HepG2 (cell line): ENCODE data around the gene FOXR1. TPM values are rescaled to one million over a fixed set of nuclear protein-coding genes. Genes with fewer than 3 reads are reported as not detected.
A peak's percentile ranks its signal among the peaks of the same experiment; 100 is the strongest.

Experiments
- ELF3 ChIP-seq: IDR thresholded peaks from 2 replicates; pipeline ENCODE4 v1.6.1; 2016; ENCODE audit warnings: missing genetic modification reagents, missing compliant biosample characterization
- FIP1L1 ChIP-seq: fragments of 200-400 bp; formaldehyde crosslinking; IDR thresholded peaks from 2 replicates; pipeline ENCODE4 v1.6.1; 2018; ENCODE audit warnings: low read depth, mild to moderate bottlenecking, low read length, moderate library complexity, borderline replicate concordance; ENCODE audit not compliant: insufficient read depth
- HMGXB4 ChIP-seq, 2 experiments: sonication (generic) in 1 of 2; formaldehyde crosslinking in 1 of 2; IDR thresholded peaks; 2 replicates each; pipeline versions ENCODE4 v1.4.0 to v1.6.1; 2018 to 2020; ENCODE audit warnings: missing genetic modification reagents in 2 of 2, borderline replicate concordance in 1 of 2, low read depth in 1 of 2, mild to moderate bottlenecking in 1 of 2, missing biosample characterization in 1 of 2
- IRF1 ChIP-seq: sonication (generic); formaldehyde crosslinking; IDR thresholded peaks from 2 replicates; pipeline ENCODE4 v1.4.0; 2020; ENCODE audit warnings: low read depth, mild to moderate bottlenecking, missing genetic modification reagents
- KDM4B ChIP-seq: sonication (generic); formaldehyde crosslinking; IDR thresholded peaks from 2 replicates; pipeline ENCODE4 v1.4.0; 2020; ENCODE audit warnings: missing genetic modification reagents
- MED1 ChIP-seq: sonication (generic); formaldehyde crosslinking; IDR thresholded peaks from 2 replicates; pipeline ENCODE4 v1.4.0; 2020; ENCODE audit warnings: missing genetic modification reagents
- NCOA2 ChIP-seq: sonication (generic); formaldehyde crosslinking; IDR thresholded peaks from 2 replicates; pipeline ENCODE4 v1.8.0; 2022; ENCODE audit warnings: inconsistent platforms
- NFE2L2 ChIP-seq: fragments of 150-350 bp; IDR thresholded peaks from 2 replicates; pipeline ENCODE4 v1.6.1; 2014; ENCODE audit warnings: low read length
- NFIB ChIP-seq: sonication (generic); formaldehyde crosslinking; IDR thresholded peaks from 2 replicates; pipeline ENCODE4 v1.9.0; 2021; ENCODE audit warnings: missing genetic modification reagents, mild to moderate bottlenecking, borderline replicate concordance
- PBX3 ChIP-seq: sonication (generic); formaldehyde crosslinking; IDR thresholded peaks from 2 replicates; pipeline ENCODE4 v1.8.1; 2023; ENCODE audit warnings: missing genetic modification reagents, inconsistent platforms, borderline replicate concordance
- PRDM4 ChIP-seq: sonication (generic); formaldehyde crosslinking; IDR thresholded peaks from 2 replicates; pipeline ENCODE4 v1.9.0; 2021; ENCODE audit warnings: missing genetic modification reagents, borderline replicate concordance
- SSRP1 ChIP-seq: IDR thresholded peaks from 2 replicates; pipeline ENCODE4 v1.6.1; 2016; ENCODE audit warnings: control low read depth
- TARDBP ChIP-seq: sonication (generic); formaldehyde crosslinking; IDR thresholded peaks from 2 replicates; pipeline ENCODE4 v1.8.0; 2022; ENCODE audit warnings: mild to moderate bottlenecking, missing genetic modification reagents
- YEATS4 ChIP-seq: sonication (generic); formaldehyde crosslinking; IDR thresholded peaks from 2 replicates; pipeline ENCODE4 v1.4.0; 2020; ENCODE audit warnings: missing genetic modification reagents, borderline replicate concordance
- ZNF251 ChIP-seq: sonication (generic); formaldehyde crosslinking; IDR thresholded peaks from 2 replicates; pipeline ENCODE4 v1.9.0; 2021; ENCODE audit warnings: mild to moderate bottlenecking, missing genetic modification reagents
- ZNF670 ChIP-seq: sonication (generic); formaldehyde crosslinking; IDR thresholded peaks from 2 replicates; pipeline ENCODE4 v1.8.0; 2022; ENCODE audit warnings: mild to moderate bottlenecking, missing genetic modification reagents, borderline replicate concordance
- ZNF724P ChIP-seq: sonication (generic); formaldehyde crosslinking; IDR thresholded peaks from 2 replicates; pipeline ENCODE4 v1.8.0; 2022; ENCODE audit warnings: missing genetic modification reagents, borderline replicate concordance
- ZNF776 ChIP-seq: sonication (generic); formaldehyde crosslinking; IDR thresholded peaks from 2 replicates; pipeline ENCODE4 v1.4.0; 2020; ENCODE audit warnings: mild to moderate bottlenecking, missing genetic modification reagents
- polyA plus RNA-seq, 8 experiments: library from polyadenylated mRNA; depleted of rRNA in 3 of 8; stranded (reverse) in 7 of 8; unstranded in 1 of 8; fragments of >200 nt; fragmentation: Illumina TruSeq in 4 of 8; extraction: Trizol in 4 of 8; gene quantifications; 2 replicates each; pipeline versions ENCODE4 v1.2.1 to v1.2.3, GENCODE V29; 2011 to 2016; ENCODE audit warnings: low read depth in 4 of 8, missing spikeins in 1 of 8, mixed read lengths in 1 of 8; ENCODE audit not compliant: insufficient read depth in 1 of 8
- total RNA-seq, 5 experiments: library from RNA; depleted of rRNA; stranded (reverse); fragments of >200 nt; fragmentation: Illumina TruSeq; extraction: Trizol; gene quantifications; 2 replicates each; pipeline ENCODE4 v1.2.3, GENCODE V29; 2016; ENCODE audit warnings: low read depth in 1 of 5
- TF ChIP-seq, protein P1 (sequence below): IDR thresholded peaks from 2 replicates; pipeline ENCODE4 v1.6.1; 2016; ENCODE audit warnings: missing compliant biosample characterization, missing genetic modification reagents, borderline replicate concordance
- TF ChIP-seq, protein P2 (sequence below): IDR thresholded peaks from 2 replicates; pipeline ENCODE4 v1.6.1; 2016; ENCODE audit warnings: missing compliant biosample characterization, missing genetic modification reagents, borderline replicate concordance

FOXR1 gene
- total and polyA plus RNA-seq, 2 of the 13 experiments (the other 11 are each of a cell fraction or from before 2014, with no cell fraction given), result not detected

GRCh38 chr11:119029340-119030028, 57.9 kb downstream of the FOXR1 start (continued):
- TF ChIP-seq ZNF251, result no peak
- peak; percentile 50; the same call in 1 of the 2 replicates for TF ChIP-seq NCOA2 (CRISPR knock-in tag)
- TF ChIP-seq ZNF724P (CRISPR knock-in tag), result no peak
- TF ChIP-seq NFE2L2, result no peak
- peak; percentile 66; the same call in 1 of the 2 replicates for TF ChIP-seq TARDBP (CRISPR knock-in tag)
- no peak for TF ChIP-seq SSRP1 (CRISPR knock-in tag)
- TF ChIP-seq YEATS4 (CRISPR knock-in tag), result no peak
- TF ChIP-seq IRF1 (CRISPR knock-in tag), result no peak
- no peak for TF ChIP-seq ZNF776 (CRISPR knock-in tag)
- no peak for TF ChIP-seq ZNF670 (CRISPR knock-in tag)
- TF ChIP-seq KDM4B (CRISPR knock-in tag), result no peak
- TF ChIP-seq MED1, result peak; percentile 49; the same call in 1 of the 2 replicates
- TF ChIP-seq, protein P1, sequence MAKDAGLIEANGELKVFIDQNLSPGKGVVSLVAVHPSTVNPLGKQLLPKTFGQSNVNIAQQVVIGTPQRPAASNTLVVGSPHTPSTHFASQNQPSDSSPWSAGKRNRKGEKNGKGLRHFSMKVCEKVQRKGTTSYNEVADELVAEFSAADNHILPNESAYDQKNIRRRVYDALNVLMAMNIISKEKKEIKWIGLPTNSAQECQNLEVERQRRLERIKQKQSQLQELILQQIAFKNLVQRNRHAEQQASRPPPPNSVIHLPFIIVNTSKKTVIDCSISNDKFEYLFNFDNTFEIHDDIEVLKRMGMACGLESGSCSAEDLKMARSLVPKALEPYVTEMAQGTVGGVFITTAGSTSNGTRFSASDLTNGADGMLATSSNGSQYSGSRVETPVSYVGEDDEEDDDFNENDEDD (CRISPR knock-in tag), result peak; percentile 57; the same call in 1 of the 2 replicates
- TF ChIP-seq NFIB (CRISPR knock-in tag), result no peak
- peak; percentile 55 for TF ChIP-seq ELF3 (CRISPR knock-in tag)
- no peak for TF ChIP-seq PRDM4 (CRISPR knock-in tag)
- no peak for TF ChIP-seq FIP1L1
- TF ChIP-seq HMGXB4 (CRISPR knock-in tag; IDR thresholded peaks at IDR 0.05; ENCODE audit: borderline replicate concordance in 1 of 2, low read depth in 1 of 2), result peak; percentile 31 to 40; a peak in 3 of 4 replicates
- TF ChIP-seq, protein P2, sequence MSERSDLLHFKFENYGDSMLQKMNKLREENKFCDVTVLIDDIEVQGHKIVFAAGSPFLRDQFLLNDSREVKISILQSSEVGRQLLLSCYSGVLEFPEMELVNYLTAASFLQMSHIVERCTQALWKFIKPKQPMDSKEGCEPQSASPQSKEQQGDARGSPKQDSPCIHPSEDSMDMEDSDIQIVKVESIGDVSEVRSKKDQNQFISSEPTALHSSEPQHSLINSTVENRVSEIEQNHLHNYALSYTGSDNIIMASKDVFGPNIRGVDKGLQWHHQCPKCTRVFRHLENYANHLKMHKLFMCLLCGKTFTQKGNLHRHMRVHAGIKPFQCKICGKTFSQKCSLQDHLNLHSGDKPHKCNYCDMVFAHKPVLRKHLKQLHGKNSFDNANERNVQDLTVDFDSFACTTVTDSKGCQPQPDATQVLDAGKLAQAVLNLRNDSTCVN, result no peak
- TF ChIP-seq PBX3, result no peak
